IMR-90 (cell line): Measurements from ENCODE around the gene SLC23A1. TPM values are rescaled to one million over a fixed set of nuclear protein-coding genes. Genes with fewer than 3 reads are reported as not detected.

ENCODE experiments used
- ATAC-seq: fragments of 200-7000 bp; cut with Tn5 transposase; 2 replicates; pipeline ENCODE4 v1.9.1; 2020; ENCODE audit warnings: low read depth, mild to moderate bottlenecking, moderate library complexity
- BruUV-seq: library from RNA; stranded (reverse); fragments of 400-500 nt; replicated peaks from 2 replicates; lab custom pipeline; 2021; lab: Mats Ljungman, UMichigan
- CTCF ChIA-PET: fragments of 300-600 bp; formaldehyde crosslinking; extraction: SDS; loops from one replicate; lab custom pipeline; 2021; ENCODE audit warnings: antibody characterized with exemption; lab: Yijun Ruan, JAX
- POLR2A ChIA-PET: fragments of 300-600 bp; sonication (Branson Sonifier 250); formaldehyde crosslinking; loops from one replicate; lab custom pipeline; 2022; ENCODE audit warnings: antibody characterized with exemption; ENCODE audit not compliant: unreplicated experiment; lab: Charles Lee
- DNase-seq: peaks from one replicate; pipeline ENCODE4 v3.0.0; 2013
- H2AFZ ChIP-seq: replicated peaks from 2 replicates; pipeline ENCODE3; 2013; ENCODE audit warnings: low read length, mild to moderate bottlenecking; ENCODE audit not compliant: poor library complexity
- H2AK5ac ChIP-seq: 2 replicates; pipeline ENCODE4 v1.6.1; 2013; ENCODE audit warnings: low read depth, low read length, inconsistent platforms
- H2AK9ac ChIP-seq: replicated peaks from 2 replicates; pipeline ENCODE3; 2013; ENCODE audit warnings: mild to moderate bottlenecking, low read depth, low read length, moderate library complexity; ENCODE audit not compliant: poor library complexity
- H2BK120ac ChIP-seq: 2 replicates; pipeline ENCODE4 v1.6.1; 2013; ENCODE audit warnings: low read depth, low read length, inconsistent platforms
- H2BK15ac ChIP-seq: 3 replicates; pipeline ENCODE4 v1.6.1; 2013; ENCODE audit warnings: low read depth, low read length, inconsistent platforms
- H2BK20ac ChIP-seq: 2 replicates; pipeline ENCODE4 v1.6.1; 2013; ENCODE audit warnings: low read depth, mild to moderate bottlenecking, inconsistent platforms, low read length, moderate library complexity
- H2BK5ac ChIP-seq: 2 replicates; pipeline ENCODE4 v1.6.1; 2013; ENCODE audit warnings: mild to moderate bottlenecking, low read depth, low read length, inconsistent platforms; ENCODE audit not compliant: poor library complexity, severe bottlenecking
- H3K14ac ChIP-seq: replicated peaks from 2 replicates; pipeline ENCODE4 v1.6.1; 2013; ENCODE audit warnings: low read depth, low read length, inconsistent platforms
- H3K18ac ChIP-seq: 2 replicates; pipeline ENCODE4 v1.6.1; 2013; ENCODE audit warnings: low read depth, low read length, control low read depth
- H3K23ac ChIP-seq: 2 replicates; pipeline ENCODE4 v1.6.1; 2013; ENCODE audit warnings: low read depth, low read length, inconsistent platforms
- H3K27ac ChIP-seq: 2 replicates; pipeline ENCODE4 v1.5.1; 2013; ENCODE audit warnings: mild to moderate bottlenecking, control low read depth, low read length; ENCODE audit not compliant: insufficient read depth
- H3K27me3 ChIP-seq: 2 replicates; pipeline ENCODE4 v1.6.1; 2013; ENCODE audit warnings: low read length; ENCODE audit not compliant: control insufficient read depth, insufficient read depth
- H3K36me3 ChIP-seq: 2 replicates; pipeline ENCODE4 v1.6.1; 2013; ENCODE audit warnings: low read length, mixed read lengths; ENCODE audit not compliant: control insufficient read depth, insufficient read depth
- H3K4ac ChIP-seq: 2 replicates; pipeline ENCODE4 v1.6.1; 2013; ENCODE audit warnings: low read depth, low read length, inconsistent platforms
- H3K4me1 ChIP-seq: 2 replicates; pipeline ENCODE4 v1.6.1; 2013; ENCODE audit warnings: low read length, mixed read lengths; ENCODE audit not compliant: control insufficient read depth, insufficient read depth
- H3K4me2 ChIP-seq: 2 replicates; pipeline ENCODE4 v1.6.1; 2013; ENCODE audit warnings: low read depth, mild to moderate bottlenecking, control low read depth, low read length, moderate library complexity
- H3K4me3 ChIP-seq: 2 replicates; pipeline ENCODE4 v1.5.1; 2013; ENCODE audit warnings: low read depth, mild to moderate bottlenecking, control low read depth, low read length, moderate library complexity; ENCODE audit not compliant: insufficient read depth
- H3K56ac ChIP-seq: 2 replicates; pipeline ENCODE4 v1.6.1; 2013; ENCODE audit warnings: low read length, inconsistent platforms; ENCODE audit not compliant: insufficient read depth; ENCODE audit errors: extremely low read depth
- H3K79me1 ChIP-seq, 2 experiments: 2 replicates each; pipeline ENCODE4 v1.6.1; 2013; ENCODE audit warnings: low read length in 2 of 2, inconsistent platforms in 1 of 2, low read depth in 1 of 2
- H3K9ac ChIP-seq: 2 replicates; pipeline ENCODE4 v1.6.1; 2013; ENCODE audit warnings: low read depth, low read length, control low read depth
- H3K9me1 ChIP-seq: 2 replicates; pipeline ENCODE4 v1.6.1; 2013; ENCODE audit warnings: low read length, inconsistent platforms; ENCODE audit not compliant: insufficient read depth
- H3K9me3 ChIP-seq: 2 replicates; pipeline ENCODE4 v1.6.1; 2013; ENCODE audit warnings: low read length; ENCODE audit not compliant: control insufficient read depth, insufficient read depth
- H4K20me1 ChIP-seq: 2 replicates; pipeline ENCODE4 v1.6.1; 2013; ENCODE audit warnings: low read length, inconsistent platforms; ENCODE audit not compliant: insufficient read depth
- H4K5ac ChIP-seq: 2 replicates; pipeline ENCODE4 v1.6.1; 2013; ENCODE audit warnings: mild to moderate bottlenecking, low read depth, low read length, control low read depth
- H4K8ac ChIP-seq, 2 experiments: 2 replicates each; pipeline ENCODE4 v1.6.1; 2013; ENCODE audit warnings: low read depth in 2 of 2, low read length in 2 of 2, control low read depth in 1 of 2, inconsistent platforms in 1 of 2
- H4K91ac ChIP-seq: 2 replicates; pipeline ENCODE4 v1.6.1; 2013; ENCODE audit warnings: low read depth, low read length, inconsistent platforms; ENCODE audit not compliant: insufficient read depth
- BHLHE40 ChIP-seq: fragments of 150-350 bp; IDR thresholded peaks from 2 replicates; pipeline ENCODE4 v1.6.1; 2016; ENCODE audit warnings: mild to moderate bottlenecking, low read depth, low read length
- CEBPB ChIP-seq: IDR thresholded peaks from 2 replicates; pipeline ENCODE4 v1.6.1; 2012; ENCODE audit warnings: low read depth, low read length, improper control_type of control experiment
- CHD1 ChIP-seq: IDR thresholded peaks from 2 replicates; pipeline ENCODE4 v1.6.1; 2012; ENCODE audit warnings: low read depth, low read length, improper control_type of control experiment
- FOS ChIP-seq: fragments of 150-350 bp; IDR thresholded peaks from 2 replicates; pipeline ENCODE4 v1.6.1; 2016; ENCODE audit warnings: low read depth, low read length
- MAFK ChIP-seq: IDR thresholded peaks from 2 replicates; pipeline ENCODE4 v1.6.1; 2012; ENCODE audit warnings: low read depth, low read length, improper control_type of control experiment
- MAZ ChIP-seq: IDR thresholded peaks from 2 replicates; pipeline ENCODE4 v1.6.1; 2012; ENCODE audit warnings: low read depth, mild to moderate bottlenecking, low read length, improper control_type of control experiment, moderate library complexity, borderline replicate concordance
- POLR2A ChIP-seq: IDR thresholded peaks from 2 replicates; pipeline ENCODE4 v1.6.1; 2012; ENCODE audit warnings: mild to moderate bottlenecking, low read depth, low read length
- RCOR1 ChIP-seq: IDR thresholded peaks from 2 replicates; pipeline ENCODE4 v1.6.1; 2012; ENCODE audit warnings: mild to moderate bottlenecking, low read length, improper control_type of control experiment; ENCODE audit not compliant: insufficient replicate concordance
- WGBS, 2 experiments: methylation state at CpG; one replicate each; pipeline versions ENCODE4 v1.1.5 to v1.1.7; 2013; ENCODE audit warnings: missing lambda C conversion rate in 2 of 2; ENCODE audit not compliant: insufficient read length in 1 of 2; ENCODE audit errors: extremely low coverage in 2 of 2; 5-methylcytosine and 5-hydroxymethylcytosine counted together
- dilution Hi-C: fragments of 300-500 bp; cut with HindIII; formaldehyde crosslinking; loops from one replicate; pipeline ENCODE4 v1.14.3; 2018; ENCODE audit warnings: low sequenced_read_pairs; ENCODE audit not compliant: unreplicated experiment
- in situ Hi-C: fragments of 300-500 bp; cut with MboI; formaldehyde crosslinking; loops from 3 replicates; pipeline ENCODE4 v1.14.3; 2019; ENCODE audit warnings: low sequenced_read_pairs, inconsistent platforms, mixed read lengths
- intact Hi-C: fragments of 100-400 bp; cut with micrococcal nuclease; formaldehyde crosslinking; loops from 2 replicates; pipeline ENCODE4 v1.10.0; 2022
- polyA plus RNA-seq, 3 experiments: library from polyadenylated mRNA; depleted of rRNA; stranded (reverse); fragments of >200 nt; gene quantifications; 2 replicates each; pipeline ENCODE4 v1.2.3, GENCODE V29; 2012; ENCODE audit warnings: low replicate concordance in 1 of 3
- total RNA-seq: library from RNA; depleted of rRNA; stranded (reverse); fragments of >200 nt; gene quantifications from 2 replicates; pipeline ENCODE4 v1.2.3, GENCODE V29; 2012
- TF ChIP-seq, protein P1 (sequence below): conservative IDR thresholded peaks from 2 replicates; pipeline ENCODE4 v1.5.1; 2012; ENCODE audit warnings: mild to moderate bottlenecking, low read depth, low read length, improper control_type of control experiment
- TF ChIP-seq, protein P2 (sequence below): fragments of 150-350 bp; IDR thresholded peaks from 2 replicates; pipeline ENCODE4 v1.6.1; 2017; ENCODE audit warnings: mild to moderate bottlenecking, antibody characterized with exemption, low read length, low read depth

SLC23A1 gene
- total and polyA plus RNA-seq, 2 of the 4 experiments (the other 2 are of a cell fraction) = not detected

DNA sequence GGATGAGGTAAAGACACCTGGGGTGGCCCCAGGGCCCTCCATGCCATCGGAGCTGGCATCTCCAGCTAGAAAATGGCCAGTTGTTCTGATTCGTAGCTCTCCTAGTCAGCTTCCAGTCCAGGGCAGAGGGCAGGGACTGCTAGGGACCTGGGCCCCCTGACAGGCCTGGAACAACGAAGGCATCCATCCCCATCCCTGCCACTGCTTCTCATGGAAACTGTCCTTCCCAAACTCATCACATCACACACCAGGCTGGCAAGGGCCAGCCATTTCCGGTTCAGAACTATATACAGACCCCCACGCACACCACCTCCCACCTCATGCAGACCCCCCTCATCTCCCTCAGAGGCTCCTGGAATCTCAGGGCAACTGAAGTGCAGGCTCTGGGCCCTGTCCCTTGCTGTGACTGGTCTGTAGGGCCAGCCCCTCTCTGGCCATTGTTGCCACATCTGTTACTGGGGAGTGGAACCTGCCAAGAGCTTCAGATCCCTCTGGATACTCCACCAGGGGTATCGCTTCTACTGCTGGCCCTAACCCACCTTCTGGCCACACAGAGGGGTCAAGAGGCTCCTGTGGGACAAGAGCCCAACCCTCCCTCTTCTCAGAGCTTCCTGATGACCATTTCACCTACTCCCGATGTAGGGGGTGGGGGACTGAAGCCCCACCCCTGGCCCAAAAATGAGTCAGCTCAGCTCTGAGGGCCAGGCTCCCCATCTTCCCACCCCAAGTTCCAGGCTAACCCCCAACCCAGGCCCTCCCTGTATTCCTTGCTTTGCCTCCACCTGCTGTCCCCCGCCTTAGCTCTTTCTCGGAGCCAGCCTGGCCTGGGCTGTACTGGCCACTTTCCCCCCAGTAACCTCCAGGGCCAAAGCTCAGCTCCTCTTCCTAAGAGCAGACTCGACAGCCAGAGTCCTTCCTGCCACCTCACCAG, 7.8 kb upstream of the SLC23A1 start (continued):
- TF ChIP-seq CEBPB = no peak
- no peak for TF ChIP-seq MAFK

DNA sequence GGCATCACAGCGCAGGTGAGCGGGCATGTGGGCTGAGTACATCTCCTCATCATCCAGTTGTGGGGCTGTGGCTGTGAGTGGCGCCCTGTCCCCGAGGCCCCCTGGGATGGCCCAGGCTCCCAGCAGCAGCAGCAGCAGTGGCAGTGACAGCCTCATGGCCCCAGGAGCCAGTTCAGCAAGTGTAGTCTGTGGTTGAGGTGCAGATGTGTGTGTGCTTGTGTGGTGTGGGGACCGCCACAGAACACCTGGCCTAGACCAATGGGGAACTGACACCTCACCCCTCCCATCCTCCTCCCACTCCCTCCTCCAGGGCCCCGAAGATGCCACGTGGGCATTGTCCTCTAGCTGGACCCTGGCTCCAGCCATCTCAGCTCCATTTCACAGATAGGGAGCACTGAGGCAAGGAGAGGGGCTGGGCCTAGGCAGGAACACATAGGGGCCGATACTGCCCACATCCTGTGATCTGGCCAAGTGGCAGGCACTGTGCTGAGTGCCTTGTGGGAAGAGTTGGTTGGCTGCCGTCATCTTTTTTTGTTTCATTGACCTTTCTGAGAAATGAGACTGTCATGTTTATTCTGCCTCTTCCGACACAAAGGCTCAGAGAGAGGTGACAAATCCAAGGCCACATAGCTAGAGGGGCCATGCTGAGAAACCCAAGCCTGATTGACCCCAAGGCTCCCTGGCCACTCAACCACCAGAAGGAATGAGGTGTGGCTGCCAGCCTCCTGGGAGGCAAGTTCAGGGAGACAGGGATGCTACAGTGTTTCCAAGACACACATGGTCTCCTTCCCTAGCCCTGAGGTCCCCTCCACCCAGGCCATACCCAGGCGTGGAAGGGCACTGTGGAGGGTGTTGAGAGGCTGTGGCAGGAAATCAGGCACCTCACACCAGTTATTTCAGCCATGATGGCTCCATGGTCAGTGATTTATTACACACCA, 6.9 kb upstream of the SLC23A1 start, which contains the start of gene MZB1:
MZB1 (minus strand) TSS at position 213 of the 938 bp plus-strand sequence; CDS start at position 156, 57 bp downstream.
- Histone ChIP-seq H2AK9ac (peak within 1 kb of the TSS; percentile 51), H3K9me3 (peaks cover 16% of the 10 kb centered on the region; the same call in 1 of the 2 replicates), H3K27me3 (peaks cover 25% of the 10 kb centered on the region), H4K5ac (no peak within 1 kb of the TSS), H3K4me1 (peaks cover 5% of the 10 kb centered on the region; the same call in 1 of the 2 replicates), H3K56ac (no peak within 1 kb of the TSS), H2BK20ac (no peak within 1 kb of the TSS), H4K91ac (no peak within 1 kb of the TSS), H3K4me3 (no peak within 1 kb of the TSS), H2BK120ac (no peak within 1 kb of the TSS), H3K27ac (no peak within 1 kb of the TSS), H2BK15ac (no peak within 1 kb of the TSS), H3K14ac (no peak within 1 kb of the TSS), H4K20me1 (no peaks in the 10 kb centered on the region), H3K9me1 (no peaks in the 10 kb centered on the region), H3K36me3 (no peaks in the 10 kb centered on the region), H2BK5ac (no peak within 1 kb of the TSS), H3K79me1 (no peaks in the 10 kb centered on the region), H3K9ac (no peak within 1 kb of the TSS), H3K4me2 (no peak within 1 kb of the TSS), H2AFZ (peak within 1 kb of the TSS; percentile 39), H2AK5ac (peak within 1 kb of the TSS; percentile 15; the same call in 1 of the 2 replicates), H3K18ac (no peak within 1 kb of the TSS), H3K23ac (no peak within 1 kb of the TSS; the same call in 1 of the 2 replicates), H3K4ac (no peak within 1 kb of the TSS), H4K8ac (no peak within 1 kb of the TSS)
- no TSS peak for BruUV-seq
- ChIA-PET POLR2A (no interaction called here), CTCF (no interaction called here)
- no peak for DNase-seq
- in situ Hi-C loops = no loop called here
- dilution Hi-C loops = no loop called here
- ATAC-seq = no peak
- WGBS, 2 experiments = 63% methylated on average over 2 of the region's 11 CpGs; no CpG with 5 or more reads in 1 of the 2 experiments
- intact Hi-C loops = no loop called here
- no peak for TF ChIP-seq POLR2A
- TF ChIP-seq MAZ = no peak
- TF ChIP-seq RCOR1 = no peak
- no peak for TF ChIP-seq MAFK
- TF ChIP-seq, protein P1, sequence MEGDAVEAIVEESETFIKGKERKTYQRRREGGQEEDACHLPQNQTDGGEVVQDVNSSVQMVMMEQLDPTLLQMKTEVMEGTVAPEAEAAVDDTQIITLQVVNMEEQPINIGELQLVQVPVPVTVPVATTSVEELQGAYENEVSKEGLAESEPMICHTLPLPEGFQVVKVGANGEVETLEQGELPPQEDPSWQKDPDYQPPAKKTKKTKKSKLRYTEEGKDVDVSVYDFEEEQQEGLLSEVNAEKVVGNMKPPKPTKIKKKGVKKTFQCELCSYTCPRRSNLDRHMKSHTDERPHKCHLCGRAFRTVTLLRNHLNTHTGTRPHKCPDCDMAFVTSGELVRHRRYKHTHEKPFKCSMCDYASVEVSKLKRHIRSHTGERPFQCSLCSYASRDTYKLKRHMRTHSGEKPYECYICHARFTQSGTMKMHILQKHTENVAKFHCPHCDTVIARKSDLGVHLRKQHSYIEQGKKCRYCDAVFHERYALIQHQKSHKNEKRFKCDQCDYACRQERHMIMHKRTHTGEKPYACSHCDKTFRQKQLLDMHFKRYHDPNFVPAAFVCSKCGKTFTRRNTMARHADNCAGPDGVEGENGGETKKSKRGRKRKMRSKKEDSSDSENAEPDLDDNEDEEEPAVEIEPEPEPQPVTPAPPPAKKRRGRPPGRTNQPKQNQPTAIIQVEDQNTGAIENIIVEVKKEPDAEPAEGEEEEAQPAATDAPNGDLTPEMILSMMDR = no peak
- TF ChIP-seq, protein P2, sequence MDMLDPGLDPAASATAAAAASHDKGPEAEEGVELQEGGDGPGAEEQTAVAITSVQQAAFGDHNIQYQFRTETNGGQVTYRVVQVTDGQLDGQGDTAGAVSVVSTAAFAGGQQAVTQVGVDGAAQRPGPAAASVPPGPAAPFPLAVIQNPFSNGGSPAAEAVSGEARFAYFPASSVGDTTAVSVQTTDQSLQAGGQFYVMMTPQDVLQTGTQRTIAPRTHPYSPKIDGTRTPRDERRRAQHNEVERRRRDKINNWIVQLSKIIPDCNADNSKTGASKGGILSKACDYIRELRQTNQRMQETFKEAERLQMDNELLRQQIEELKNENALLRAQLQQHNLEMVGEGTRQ = no peak
- no peak for TF ChIP-seq FOS
- no peak for TF ChIP-seq CHD1
- no peak for TF ChIP-seq BHLHE40
